ENCODE measurements around the gene NUP214.

- no peak for TF ChIP-seq ZNF274 (IDR thresholded peaks at IDR 0.05; ENCODE audit: low read depth, low read length)
- TF ChIP-seq YY1 (IDR thresholded peaks at IDR 0.05; ENCODE audit: insufficient read depth, insufficient read length): no peak
Observed at GRCh38 chr9:131266266-131267229, 141.2 kb downstream of the NUP214 start.
